HepG2 (cell line): ENCODE data around the gene ZFHX3. TPM values are rescaled to one million over a fixed set of nuclear protein-coding genes. Genes with fewer than 3 reads are reported as not detected.

Source experiments
- ARID2 ChIP-seq: sonication (generic); formaldehyde crosslinking; IDR thresholded peaks from 2 replicates; pipeline ENCODE4 v1.8.1; 2022; ENCODE audit warnings: mild to moderate bottlenecking, missing genetic modification reagents, borderline replicate concordance
- ATF2 ChIP-seq: sonication (generic); formaldehyde crosslinking; IDR thresholded peaks from 2 replicates; pipeline ENCODE4 v1.4.0; 2020; ENCODE audit warnings: missing genetic modification reagents
- FOXJ3 ChIP-seq: sonication (generic); formaldehyde crosslinking; IDR thresholded peaks from 2 replicates; pipeline ENCODE4 v1.4.0; 2020; ENCODE audit warnings: missing genetic modification reagents, mild to moderate bottlenecking, borderline replicate concordance
- GATAD2A ChIP-seq: IDR thresholded peaks from 2 replicates; pipeline ENCODE4 v1.6.1; 2016
- MIXL1 ChIP-seq: IDR thresholded peaks from 2 replicates; pipeline ENCODE4 v1.6.1; 2016
- MYC ChIP-seq: sonication (generic); formaldehyde crosslinking; IDR thresholded peaks from 2 replicates; pipeline ENCODE4 v1.9.0; 2021; ENCODE audit warnings: missing genetic modification reagents, borderline replicate concordance
- PBX2 ChIP-seq: IDR thresholded peaks from 2 replicates; pipeline ENCODE4 v1.6.1; 2016; ENCODE audit warnings: control low read depth
- PPARG ChIP-seq: conservative IDR thresholded peaks from 2 replicates; pipeline ENCODE4 v1.6.1; 2016; ENCODE audit warnings: missing biosample characterization, missing genetic modification reagents
- RCOR2 ChIP-seq: IDR thresholded peaks from 2 replicates; pipeline ENCODE4 v1.6.1; 2016; ENCODE audit warnings: missing biosample characterization, missing genetic modification reagents
- RFX3 ChIP-seq: IDR thresholded peaks from 2 replicates; pipeline ENCODE4 v1.6.1; 2016; ENCODE audit warnings: missing biosample characterization, missing genetic modification reagents
- SAFB2 ChIP-seq: sonication (generic); formaldehyde crosslinking; IDR thresholded peaks from 2 replicates; pipeline ENCODE4 v1.5.1; 2020; ENCODE audit warnings: missing genetic modification reagents, low read depth, mild to moderate bottlenecking, borderline replicate concordance
- TERF1 ChIP-seq: sonication (generic); formaldehyde crosslinking; IDR thresholded peaks from 2 replicates; pipeline ENCODE4 v1.8.0; 2022; ENCODE audit warnings: mild to moderate bottlenecking, missing genetic modification reagents, moderate library complexity
- ZBTB7A ChIP-seq: sonication (generic); formaldehyde crosslinking; IDR thresholded peaks from 2 replicates; pipeline ENCODE4 v1.8.0; 2022; ENCODE audit warnings: mild to moderate bottlenecking, missing genetic modification reagents
- ZNF10 ChIP-seq: sonication (generic); formaldehyde crosslinking; IDR thresholded peaks from 2 replicates; pipeline ENCODE4 v1.4.0; 2020; ENCODE audit warnings: mild to moderate bottlenecking, low read depth, missing genetic modification reagents, borderline replicate concordance
- ZNF136 ChIP-seq: sonication (generic); formaldehyde crosslinking; IDR thresholded peaks from 2 replicates; pipeline ENCODE4 v1.8.1; 2022; ENCODE audit warnings: low read depth, mild to moderate bottlenecking, moderate library complexity, missing genetic modification reagents
- ZNF253 ChIP-seq: sonication (generic); formaldehyde crosslinking; IDR thresholded peaks from 2 replicates; pipeline ENCODE4 v1.8.0; 2022; ENCODE audit warnings: mild to moderate bottlenecking, missing genetic modification reagents, borderline replicate concordance
- ZNF772 ChIP-seq: sonication (generic); formaldehyde crosslinking; IDR thresholded peaks from 2 replicates; pipeline ENCODE4 v1.5.0; 2020; ENCODE audit warnings: mild to moderate bottlenecking, missing genetic modification reagents
- polyA plus RNA-seq, 8 experiments: library from polyadenylated mRNA; depleted of rRNA in 3 of 8; stranded (reverse) in 7 of 8; unstranded in 1 of 8; fragments of >200 nt; fragmentation: Illumina TruSeq in 4 of 8; extraction: Trizol in 4 of 8; gene quantifications; 2 replicates each; pipeline versions ENCODE4 v1.2.1 to v1.2.3, GENCODE V29; 2011 to 2016; ENCODE audit warnings: low read depth in 4 of 8, missing spikeins in 1 of 8, mixed read lengths in 1 of 8; ENCODE audit not compliant: insufficient read depth in 1 of 8
- total RNA-seq, 5 experiments: library from RNA; depleted of rRNA; stranded (reverse); fragments of >200 nt; fragmentation: Illumina TruSeq; extraction: Trizol; gene quantifications; 2 replicates each; pipeline ENCODE4 v1.2.3, GENCODE V29; 2016; ENCODE audit warnings: low read depth in 1 of 5
- TF ChIP-seq, protein P1 (sequence below): sonication (generic); formaldehyde crosslinking; IDR thresholded peaks from 2 replicates; pipeline ENCODE4 v1.5.1; 2020; ENCODE audit warnings: mild to moderate bottlenecking, missing genetic modification reagents, borderline replicate concordance
- TF ChIP-seq, protein P2 (sequence below): sonication (generic); formaldehyde crosslinking; IDR thresholded peaks from 2 replicates; pipeline ENCODE4 v1.5.0; 2020; ENCODE audit warnings: missing genetic modification reagents

ZFHX3 gene
- total and polyA plus RNA-seq, 2 of the 13 experiments (the other 11 are each of a cell fraction or from before 2014, with no cell fraction given) = 5.0 to 6.0 TPM

GRCh38 chr16:72947379-72948237 is 100.3 kb downstream of the ZFHX3 start (continued):
- TF ChIP-seq RCOR2 (CRISPR knock-in tag) (peak; percentile 82; the same call in 1 of the 2 replicates), ARID2 (CRISPR knock-in tag) (no peak), PPARG (peak; percentile 76), MIXL1 (peak; percentile 99), RFX3 (0 out of 2 replicates have a peak, but pooled peaks have one; percentile 23), ZNF253 (no peak), TERF1 (no peak), SAFB2 (no peak), FOXJ3 (CRISPR knock-in tag) (peak; percentile 68; the same call in 1 of the 2 replicates), ZNF772 (0 out of 2 replicates have a peak, but pooled peaks have one; percentile 61), GATAD2A (CRISPR knock-in tag) (peak; percentile 68), ZBTB7A (CRISPR knock-in tag) (peak; percentile 44; the same call in 1 of the 2 replicates), MYC (CRISPR knock-in tag) (0 out of 2 replicates have a peak, but pooled peaks have one; percentile 44), ZNF10 (CRISPR knock-in tag) (no peak), PBX2 (CRISPR knock-in tag) (no peak), ZNF136 (no peak), ATF2 (CRISPR knock-in tag) (peak; percentile 85)
- TF ChIP-seq, protein P1, sequence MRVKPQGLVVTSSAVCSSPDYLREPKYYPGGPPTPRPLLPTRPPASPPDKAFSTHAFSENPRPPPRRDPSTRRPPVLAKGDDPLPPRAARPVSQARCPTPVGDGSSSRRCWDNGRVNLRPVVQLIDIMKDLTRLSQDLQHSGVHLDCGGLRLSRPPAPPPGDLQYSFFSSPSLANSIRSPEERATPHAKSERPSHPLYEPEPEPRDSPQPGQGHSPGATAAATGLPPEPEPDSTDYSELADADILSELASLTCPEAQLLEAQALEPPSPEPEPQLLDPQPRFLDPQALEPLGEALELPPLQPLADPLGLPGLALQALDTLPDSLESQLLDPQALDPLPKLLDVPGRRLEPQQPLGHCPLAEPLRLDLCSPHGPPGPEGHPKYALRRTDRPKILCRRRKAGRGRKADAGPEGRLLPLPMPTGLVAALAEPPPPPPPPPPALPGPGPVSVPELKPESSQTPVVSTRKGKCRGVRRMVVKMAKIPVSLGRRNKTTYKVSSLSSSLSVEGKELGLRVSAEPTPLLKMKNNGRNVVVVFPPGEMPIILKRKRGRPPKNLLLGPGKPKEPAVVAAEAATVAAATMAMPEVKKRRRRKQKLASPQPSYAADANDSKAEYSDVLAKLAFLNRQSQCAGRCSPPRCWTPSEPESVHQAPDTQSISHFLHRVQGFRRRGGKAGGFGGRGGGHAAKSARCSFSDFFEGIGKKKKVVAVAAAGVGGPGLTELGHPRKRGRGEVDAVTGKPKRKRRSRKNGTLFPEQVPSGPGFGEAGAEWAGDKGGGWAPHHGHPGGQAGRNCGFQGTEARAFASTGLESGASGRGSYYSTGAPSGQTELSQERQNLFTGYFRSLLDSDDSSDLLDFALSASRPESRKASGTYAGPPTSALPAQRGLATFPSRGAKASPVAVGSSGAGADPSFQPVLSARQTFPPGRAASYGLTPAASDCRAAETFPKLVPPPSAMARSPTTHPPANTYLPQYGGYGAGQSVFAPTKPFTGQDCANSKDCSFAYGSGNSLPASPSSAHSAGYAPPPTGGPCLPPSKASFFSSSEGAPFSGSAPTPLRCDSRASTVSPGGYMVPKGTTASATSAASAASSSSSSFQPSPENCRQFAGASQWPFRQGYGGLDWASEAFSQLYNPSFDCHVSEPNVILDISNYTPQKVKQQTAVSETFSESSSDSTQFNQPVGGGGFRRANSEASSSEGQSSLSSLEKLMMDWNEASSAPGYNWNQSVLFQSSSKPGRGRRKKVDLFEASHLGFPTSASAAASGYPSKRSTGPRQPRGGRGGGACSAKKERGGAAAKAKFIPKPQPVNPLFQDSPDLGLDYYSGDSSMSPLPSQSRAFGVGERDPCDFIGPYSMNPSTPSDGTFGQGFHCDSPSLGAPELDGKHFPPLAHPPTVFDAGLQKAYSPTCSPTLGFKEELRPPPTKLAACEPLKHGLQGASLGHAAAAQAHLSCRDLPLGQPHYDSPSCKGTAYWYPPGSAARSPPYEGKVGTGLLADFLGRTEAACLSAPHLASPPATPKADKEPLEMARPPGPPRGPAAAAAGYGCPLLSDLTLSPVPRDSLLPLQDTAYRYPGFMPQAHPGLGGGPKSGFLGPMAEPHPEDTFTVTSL = no peak
- TF ChIP-seq, protein P2, sequence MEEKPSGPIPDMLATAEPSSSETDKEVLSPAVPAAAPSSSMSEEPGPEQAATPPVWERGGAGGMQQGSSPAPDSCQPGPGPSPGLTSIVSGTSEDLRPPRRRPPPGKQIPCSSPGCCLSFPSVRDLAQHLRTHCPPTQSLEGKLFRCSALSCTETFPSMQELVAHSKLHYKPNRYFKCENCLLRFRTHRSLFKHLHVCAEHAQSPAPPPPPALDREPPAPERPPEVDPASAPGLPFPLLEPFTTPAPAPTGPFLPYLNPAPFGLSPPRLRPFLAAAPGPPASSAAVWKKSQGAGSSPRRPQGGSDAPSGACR (CRISPR knock-in tag) = peak; percentile 87; the same call in 1 of the 2 replicates
